H1 (cell line): ENCODE results near the gene ZMIZ1. TPM values are rescaled to one million over a fixed set of nuclear protein-coding genes. Genes with fewer than 3 reads are reported as not detected.

Source experiments
- CHD2 ChIP-seq: IDR thresholded peaks from 2 replicates; pipeline ENCODE4 v1.6.1; 2012; ENCODE audit warnings: low read length, improper control_type of control experiment
- CREB1 ChIP-seq: IDR thresholded peaks from 2 replicates; pipeline ENCODE4 v1.6.1; 2012; ENCODE audit warnings: inconsistent platforms
- HDAC6 ChIP-seq: IDR thresholded peaks from one replicate; pipeline ENCODE4 v1.7.1; 2012; ENCODE audit warnings: low read depth, mild to moderate bottlenecking, inconsistent platforms, low read length, moderate library complexity
- MAFK ChIP-seq: IDR thresholded peaks from 2 replicates; pipeline ENCODE4 v1.6.1; 2012; ENCODE audit warnings: low read depth, mild to moderate bottlenecking, improper control_type of control experiment, low read length
- NRF1 ChIP-seq: IDR thresholded peaks from 2 replicates; pipeline ENCODE4 v1.6.1; 2011; ENCODE audit warnings: mild to moderate bottlenecking, low read depth, low read length, improper control_type of control experiment
- PHF8 ChIP-seq: fragments of 200-600 bp; sonication (generic); conservative IDR thresholded peaks from 2 replicates; pipeline ENCODE4 v1.7.1; 2012; ENCODE audit warnings: low read depth, mild to moderate bottlenecking, inconsistent platforms, low read length, moderate library complexity
- RBBP5 ChIP-seq: IDR thresholded peaks from 2 replicates; pipeline ENCODE4 v1.7.1; 2012; ENCODE audit warnings: low read depth, mild to moderate bottlenecking, inconsistent platforms, low read length, moderate library complexity, borderline replicate concordance
- SRF ChIP-seq: IDR thresholded peaks from 2 replicates; pipeline ENCODE4 v1.6.1; 2011; ENCODE audit warnings: mild to moderate bottlenecking, low read depth, low read length, moderate library complexity
- TEAD4 ChIP-seq: IDR thresholded peaks from 2 replicates; pipeline ENCODE4 v1.6.1; 2012; ENCODE audit warnings: low read depth, low read length, inconsistent platforms, mixed read lengths
- polyA plus RNA-seq, 7 experiments: library from polyadenylated mRNA; depleted of rRNA in 3 of 7; stranded (reverse) in 5 of 7; unstranded in 2 of 7; fragments of >200 nt in 5 of 7; fragments of 200-250 nt in 2 of 7; gene quantifications; 1 replicate in 5 of 7; 2 replicates in 1 of 7; 4 replicates in 1 of 7; pipeline versions ENCODE4 v1.2.1 to v1.2.3, GENCODE V29; 2011 to 2013; ENCODE audit warnings: missing spikeins in 2 of 7, mixed read lengths in 2 of 7
- total RNA-seq: library from RNA; stranded (reverse); fragmentation: NEBNext Ultra II Directional; extraction: Animal tissue kit (Norgen Biotek cat#: 25700); gene quantifications from 2 replicates; pipeline ENCODE4 v1.2.1, GENCODE V29; 2021
- TF ChIP-seq, protein P1 (sequence below): fragments of 300-600 bp; sonication (generic); IDR thresholded peaks from 2 replicates; pipeline ENCODE4 v1.7.1; 2012; ENCODE audit warnings: low read length, moderate library complexity, mild to moderate bottlenecking, inconsistent platforms; ENCODE audit not compliant: insufficient replicate concordance
- TF ChIP-seq, protein P2 (sequence below): IDR thresholded peaks from 2 replicates; pipeline ENCODE4 v1.6.1; 2012; ENCODE audit warnings: inconsistent platforms

ZMIZ1 gene
- total and polyA plus RNA-seq, 2 of the 8 experiments (the other 6 are each of a cell fraction or from before 2014, with no cell fraction given): 8.1 to 28.0 TPM

DNA sequence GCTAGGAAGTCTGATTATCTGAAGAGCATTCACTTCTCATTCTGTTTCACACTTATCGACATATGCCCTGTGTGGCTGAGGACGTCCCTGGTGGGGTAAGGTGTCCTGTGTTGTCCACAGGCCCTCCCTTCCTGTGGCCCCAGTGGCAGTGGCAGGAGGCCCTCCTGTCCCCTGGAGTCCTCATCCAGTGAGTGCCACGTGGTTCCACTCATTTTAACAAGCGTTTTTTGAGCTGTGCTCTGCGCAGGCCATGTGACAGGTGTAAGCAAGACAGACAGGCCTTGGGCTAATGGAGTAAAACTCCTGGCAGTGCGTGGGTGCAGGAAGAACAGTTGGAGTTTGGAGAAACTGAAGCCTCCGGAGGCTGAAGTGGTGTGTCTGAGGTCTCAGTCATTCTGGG lies 239.2 kb downstream of the ZMIZ1 start (continued):
- TF ChIP-seq, protein P1, sequence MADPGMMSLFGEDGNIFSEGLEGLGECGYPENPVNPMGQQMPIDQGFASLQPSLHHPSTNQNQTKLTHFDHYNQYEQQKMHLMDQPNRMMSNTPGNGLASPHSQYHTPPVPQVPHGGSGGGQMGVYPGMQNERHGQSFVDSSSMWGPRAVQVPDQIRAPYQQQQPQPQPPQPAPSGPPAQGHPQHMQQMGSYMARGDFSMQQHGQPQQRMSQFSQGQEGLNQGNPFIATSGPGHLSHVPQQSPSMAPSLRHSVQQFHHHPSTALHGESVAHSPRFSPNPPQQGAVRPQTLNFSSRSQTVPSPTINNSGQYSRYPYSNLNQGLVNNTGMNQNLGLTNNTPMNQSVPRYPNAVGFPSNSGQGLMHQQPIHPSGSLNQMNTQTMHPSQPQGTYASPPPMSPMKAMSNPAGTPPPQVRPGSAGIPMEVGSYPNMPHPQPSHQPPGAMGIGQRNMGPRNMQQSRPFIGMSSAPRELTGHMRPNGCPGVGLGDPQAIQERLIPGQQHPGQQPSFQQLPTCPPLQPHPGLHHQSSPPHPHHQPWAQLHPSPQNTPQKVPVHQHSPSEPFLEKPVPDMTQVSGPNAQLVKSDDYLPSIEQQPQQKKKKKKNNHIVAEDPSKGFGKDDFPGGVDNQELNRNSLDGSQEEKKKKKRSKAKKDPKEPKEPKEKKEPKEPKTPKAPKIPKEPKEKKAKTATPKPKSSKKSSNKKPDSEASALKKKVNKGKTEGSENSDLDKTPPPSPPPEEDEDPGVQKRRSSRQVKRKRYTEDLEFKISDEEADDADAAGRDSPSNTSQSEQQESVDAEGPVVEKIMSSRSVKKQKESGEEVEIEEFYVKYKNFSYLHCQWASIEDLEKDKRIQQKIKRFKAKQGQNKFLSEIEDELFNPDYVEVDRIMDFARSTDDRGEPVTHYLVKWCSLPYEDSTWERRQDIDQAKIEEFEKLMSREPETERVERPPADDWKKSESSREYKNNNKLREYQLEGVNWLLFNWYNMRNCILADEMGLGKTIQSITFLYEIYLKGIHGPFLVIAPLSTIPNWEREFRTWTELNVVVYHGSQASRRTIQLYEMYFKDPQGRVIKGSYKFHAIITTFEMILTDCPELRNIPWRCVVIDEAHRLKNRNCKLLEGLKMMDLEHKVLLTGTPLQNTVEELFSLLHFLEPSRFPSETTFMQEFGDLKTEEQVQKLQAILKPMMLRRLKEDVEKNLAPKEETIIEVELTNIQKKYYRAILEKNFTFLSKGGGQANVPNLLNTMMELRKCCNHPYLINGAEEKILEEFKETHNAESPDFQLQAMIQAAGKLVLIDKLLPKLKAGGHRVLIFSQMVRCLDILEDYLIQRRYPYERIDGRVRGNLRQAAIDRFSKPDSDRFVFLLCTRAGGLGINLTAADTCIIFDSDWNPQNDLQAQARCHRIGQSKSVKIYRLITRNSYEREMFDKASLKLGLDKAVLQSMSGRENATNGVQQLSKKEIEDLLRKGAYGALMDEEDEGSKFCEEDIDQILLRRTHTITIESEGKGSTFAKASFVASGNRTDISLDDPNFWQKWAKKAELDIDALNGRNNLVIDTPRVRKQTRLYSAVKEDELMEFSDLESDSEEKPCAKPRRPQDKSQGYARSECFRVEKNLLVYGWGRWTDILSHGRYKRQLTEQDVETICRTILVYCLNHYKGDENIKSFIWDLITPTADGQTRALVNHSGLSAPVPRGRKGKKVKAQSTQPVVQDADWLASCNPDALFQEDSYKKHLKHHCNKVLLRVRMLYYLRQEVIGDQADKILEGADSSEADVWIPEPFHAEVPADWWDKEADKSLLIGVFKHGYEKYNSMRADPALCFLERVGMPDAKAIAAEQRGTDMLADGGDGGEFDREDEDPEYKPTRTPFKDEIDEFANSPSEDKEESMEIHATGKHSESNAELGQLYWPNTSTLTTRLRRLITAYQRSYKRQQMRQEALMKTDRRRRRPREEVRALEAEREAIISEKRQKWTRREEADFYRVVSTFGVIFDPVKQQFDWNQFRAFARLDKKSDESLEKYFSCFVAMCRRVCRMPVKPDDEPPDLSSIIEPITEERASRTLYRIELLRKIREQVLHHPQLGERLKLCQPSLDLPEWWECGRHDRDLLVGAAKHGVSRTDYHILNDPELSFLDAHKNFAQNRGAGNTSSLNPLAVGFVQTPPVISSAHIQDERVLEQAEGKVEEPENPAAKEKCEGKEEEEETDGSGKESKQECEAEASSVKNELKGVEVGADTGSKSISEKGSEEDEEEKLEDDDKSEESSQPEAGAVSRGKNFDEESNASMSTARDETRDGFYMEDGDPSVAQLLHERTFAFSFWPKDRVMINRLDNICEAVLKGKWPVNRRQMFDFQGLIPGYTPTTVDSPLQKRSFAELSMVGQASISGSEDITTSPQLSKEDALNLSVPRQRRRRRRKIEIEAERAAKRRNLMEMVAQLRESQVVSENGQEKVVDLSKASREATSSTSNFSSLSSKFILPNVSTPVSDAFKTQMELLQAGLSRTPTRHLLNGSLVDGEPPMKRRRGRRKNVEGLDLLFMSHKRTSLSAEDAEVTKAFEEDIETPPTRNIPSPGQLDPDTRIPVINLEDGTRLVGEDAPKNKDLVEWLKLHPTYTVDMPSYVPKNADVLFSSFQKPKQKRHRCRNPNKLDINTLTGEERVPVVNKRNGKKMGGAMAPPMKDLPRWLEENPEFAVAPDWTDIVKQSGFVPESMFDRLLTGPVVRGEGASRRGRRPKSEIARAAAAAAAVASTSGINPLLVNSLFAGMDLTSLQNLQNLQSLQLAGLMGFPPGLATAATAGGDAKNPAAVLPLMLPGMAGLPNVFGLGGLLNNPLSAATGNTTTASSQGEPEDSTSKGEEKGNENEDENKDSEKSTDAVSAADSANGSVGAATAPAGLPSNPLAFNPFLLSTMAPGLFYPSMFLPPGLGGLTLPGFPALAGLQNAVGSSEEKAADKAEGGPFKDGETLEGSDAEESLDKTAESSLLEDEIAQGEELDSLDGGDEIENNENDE: no peak
- TF ChIP-seq CREB1 (no peak), HDAC6 (no peak), PHF8 (no peak), TEAD4 (no peak), CHD2 (no peak), MAFK (no peak), RBBP5 (no peak), SRF (no peak), NRF1 (no peak)
- TF ChIP-seq, protein P2, sequence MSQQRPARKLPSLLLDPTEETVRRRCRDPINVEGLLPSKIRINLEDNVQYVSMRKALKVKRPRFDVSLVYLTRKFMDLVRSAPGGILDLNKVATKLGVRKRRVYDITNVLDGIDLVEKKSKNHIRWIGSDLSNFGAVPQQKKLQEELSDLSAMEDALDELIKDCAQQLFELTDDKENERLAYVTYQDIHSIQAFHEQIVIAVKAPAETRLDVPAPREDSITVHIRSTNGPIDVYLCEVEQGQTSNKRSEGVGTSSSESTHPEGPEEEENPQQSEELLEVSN: no peak
